GM12878 (cell line): ENCODE results near the gene IGLL5. TPM values are rescaled to one million over a fixed set of nuclear protein-coding genes. Genes with fewer than 3 reads are reported as not detected.

ENCODE experiments used
- BMI1 ChIP-seq: fragments of 450-650 bp; IDR thresholded peaks from 2 replicates; pipeline ENCODE4 v1.6.1; 2016; ENCODE audit warnings: mild to moderate bottlenecking, moderate library complexity, borderline replicate concordance
- CBX3 ChIP-seq: fragments of 200-600 bp; sonication (generic); IDR thresholded peaks from 2 replicates; pipeline ENCODE4 v1.6.1; 2016; ENCODE audit warnings: low read depth, borderline replicate concordance
- EED ChIP-seq: sonication (generic); IDR thresholded peaks from 2 replicates; pipeline ENCODE4 v1.6.1; 2016; ENCODE audit warnings: antibody characterized with exemption, low read depth
- EGR1 ChIP-seq, 2 experiments: IDR thresholded peaks; 1 replicate in 1 of 2; 2 replicates in 1 of 2; pipeline ENCODE4 v1.6.1; 2011 to 2012; ENCODE audit warnings: low read depth in 2 of 2, low read length in 2 of 2, borderline replicate concordance in 1 of 2, mild to moderate bottlenecking in 1 of 2, moderate library complexity in 1 of 2
- EZH2 ChIP-seq: IDR thresholded peaks from 2 replicates; pipeline ENCODE4 v1.6.1; 2012; ENCODE audit warnings: low read depth, mild to moderate bottlenecking, control low read depth, inconsistent platforms, low read length, borderline replicate concordance; ENCODE audit not compliant: control insufficient read depth
- FOXK2 ChIP-seq: fragments of 450-650 bp; IDR thresholded peaks from 2 replicates; pipeline ENCODE4 v1.6.1; 2017; ENCODE audit warnings: mild to moderate bottlenecking, moderate library complexity
- HSF1 ChIP-seq: fragments of 150-350 bp; IDR thresholded peaks from 2 replicates; pipeline ENCODE4 v1.6.1; 2014; ENCODE audit warnings: mild to moderate bottlenecking, low read depth, low read length
- IKZF1 ChIP-seq: fragments of 450-650 bp; conservative IDR thresholded peaks from 2 replicates; pipeline ENCODE4 v1.6.1; 2017; ENCODE audit warnings: antibody characterized with exemption, mild to moderate bottlenecking
- JUND ChIP-seq: IDR thresholded peaks from 2 replicates; pipeline ENCODE4 v1.6.1; 2012; ENCODE audit warnings: low read depth, mild to moderate bottlenecking, low read length, improper control_type of control experiment, moderate library complexity
- NBN ChIP-seq: fragments of 450-650 bp; IDR thresholded peaks from 2 replicates; pipeline ENCODE4 v1.6.1; 2016
- NFYB ChIP-seq: IDR thresholded peaks from 2 replicates; pipeline ENCODE4 v1.6.1; 2011; ENCODE audit warnings: low read depth, mild to moderate bottlenecking, low read length, improper control_type of control experiment, moderate library complexity; ENCODE audit not compliant: insufficient read depth
- POU2F2 ChIP-seq: IDR thresholded peaks from 3 replicates; pipeline ENCODE4 v1.6.1; 2011; ENCODE audit warnings: low read depth, mild to moderate bottlenecking, low read length, borderline replicate concordance
- RBBP5 ChIP-seq: fragments of 200-600 bp; sonication (generic); conservative IDR thresholded peaks from 2 replicates; pipeline ENCODE4 v1.6.1; 2016
- RUNX3 ChIP-seq: IDR thresholded peaks from 2 replicates; pipeline ENCODE4 v1.6.1; 2012; ENCODE audit warnings: low read length, inconsistent platforms
- SIN3A ChIP-seq: IDR thresholded peaks from 2 replicates; pipeline ENCODE4 v1.6.1; 2012; ENCODE audit warnings: low read depth, low read length, improper control_type of control experiment
- SMARCA5 ChIP-seq: fragments of 450-650 bp; IDR thresholded peaks from 2 replicates; pipeline ENCODE4 v1.6.1; 2017; ENCODE audit warnings: mild to moderate bottlenecking
- SREBF2 ChIP-seq: IDR thresholded peaks from 2 replicates; pipeline ENCODE4 v1.6.1; 2012; ENCODE audit warnings: mild to moderate bottlenecking, low read length
- TCF3 ChIP-seq: IDR thresholded peaks from 2 replicates; pipeline ENCODE4 v1.6.1; 2012; ENCODE audit warnings: low read depth, mild to moderate bottlenecking, low read length, borderline replicate concordance; ENCODE audit not compliant: insufficient read depth
- ZSCAN29 ChIP-seq: fragments of 450-650 bp; IDR thresholded peaks from 2 replicates; pipeline ENCODE4 v1.6.1; 2017; ENCODE audit warnings: mild to moderate bottlenecking, moderate library complexity
- ZZZ3 ChIP-seq: IDR thresholded peaks from 2 replicates; pipeline ENCODE4 v1.6.1; 2011; ENCODE audit warnings: low read depth; ENCODE audit not compliant: control insufficient read depth, insufficient read length
- polyA plus RNA-seq, 11 experiments: library from polyadenylated mRNA; depleted of rRNA in 4 of 11; unstranded in 6 of 11; stranded (reverse) in 5 of 11; fragments of >200 nt; fragmentation: Nextera tagmentation in 4 of 11; fragmentation: Illumina TruSeq in 1 of 11; extraction: Ambion mirVana in 4 of 11; extraction: Trizol in 1 of 11; gene quantifications; 1 replicate in 1 of 11; 2 replicates in 10 of 11; pipeline versions ENCODE4 v1.2.1 to v1.2.3, GENCODE V29; 2011 to 2016; ENCODE audit warnings: inconsistent platforms in 2 of 11, missing spikeins in 2 of 11, low read depth in 1 of 11
- total RNA-seq, 4 experiments: library from RNA; depleted of rRNA in 3 of 4; stranded (reverse); fragments of >200 nt in 3 of 4; fragmentation: Illumina TruSeq in 1 of 4; extraction: Trizol in 1 of 4; gene quantifications; 2 replicates each; pipeline versions ENCODE4 v1.2.1 to v1.2.3, GENCODE V29; 2013 to 2021

IGLL5 gene
- total and polyA plus RNA-seq, 10 of the 15 experiments (the other 5 are each of a cell fraction or from before 2014, with no cell fraction given) = not detected

DNA sequence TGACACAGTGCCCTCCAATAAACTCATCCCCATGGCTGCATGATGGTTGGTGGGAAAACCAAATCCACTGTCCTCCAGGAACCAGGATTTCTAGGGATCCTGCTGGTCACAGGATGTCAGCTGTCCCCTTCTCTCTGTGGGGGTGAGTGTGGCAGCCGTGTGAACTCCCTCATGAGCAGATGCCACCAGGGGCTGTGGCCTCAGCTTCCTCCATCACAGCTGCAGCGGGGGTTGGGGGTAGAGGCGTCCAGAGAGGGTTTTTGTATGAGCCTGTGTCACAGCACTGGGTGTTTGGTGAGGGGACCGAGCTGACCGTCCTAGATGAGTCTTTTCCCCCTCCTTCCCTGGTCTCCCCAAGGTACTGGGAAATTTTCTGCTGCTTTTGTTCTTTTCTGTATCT lies 26.4 kb downstream of the IGLL5 start (continued):
- TF ChIP-seq BMI1 (no peak), EZH2 (no peak), IKZF1 (peak; percentile 42; the same call in 1 of the 2 replicates), EED (0 out of 2 replicates have a peak, but pooled peaks have one; percentile 29), NBN (no peak), HSF1 (no peak), ZSCAN29 (no peak), SMARCA5 (no peak), EGR1 (IDR thresholded peaks at IDR 0.05; ENCODE audit: borderline replicate concordance in 1 of 2, low read depth in 2 of 2, low read length in 2 of 2) (no peak), FOXK2 (no peak), RUNX3 (0 out of 2 replicates have a peak, but pooled peaks have one; percentile 14), TCF3 (0 out of 2 replicates have a peak, but pooled peaks have one; percentile 30), RBBP5 (no peak), JUND (no peak), SREBF2 (no peak), NFYB (no peak), CBX3 (no peak), SIN3A (no peak), POU2F2 (no peak), ZZZ3 (no peak)
